Coronary artery (tissue), 2 donors: ENCODE measurements around the gene SLC12A7.

Experiments used
- DNase-seq: peaks from one replicate; pipeline ENCODE4 v3.0.0-alpha.2; 2017; ENCODE audit warnings: low spot score
- H3K27ac ChIP-seq, 2 donors: fragments of 200-600 bp; sonication (generic); one replicate each; pipeline ENCODE4 v1.5.1; 2016 to 2019
- H3K4me3 ChIP-seq: fragments of 200-600 bp; sonication (generic); 2 replicates; pipeline ENCODE4 v1.5.1; 2016; ENCODE audit warnings: mild to moderate bottlenecking, moderate library complexity
- TF ChIP-seq, protein P1 (sequence below): fragments of 200-600 bp; sonication (generic); IDR thresholded peaks from one replicate; pipeline ENCODE4 v1.5.1; 2019; ENCODE audit warnings: antibody characterized with exemption

Gene SLC12A7

GRCh38 chr5:1112596-1113331 is 901 bp upstream of the SLC12A7 start:
- DNase-seq, result no peak
- TF ChIP-seq, protein P1, sequence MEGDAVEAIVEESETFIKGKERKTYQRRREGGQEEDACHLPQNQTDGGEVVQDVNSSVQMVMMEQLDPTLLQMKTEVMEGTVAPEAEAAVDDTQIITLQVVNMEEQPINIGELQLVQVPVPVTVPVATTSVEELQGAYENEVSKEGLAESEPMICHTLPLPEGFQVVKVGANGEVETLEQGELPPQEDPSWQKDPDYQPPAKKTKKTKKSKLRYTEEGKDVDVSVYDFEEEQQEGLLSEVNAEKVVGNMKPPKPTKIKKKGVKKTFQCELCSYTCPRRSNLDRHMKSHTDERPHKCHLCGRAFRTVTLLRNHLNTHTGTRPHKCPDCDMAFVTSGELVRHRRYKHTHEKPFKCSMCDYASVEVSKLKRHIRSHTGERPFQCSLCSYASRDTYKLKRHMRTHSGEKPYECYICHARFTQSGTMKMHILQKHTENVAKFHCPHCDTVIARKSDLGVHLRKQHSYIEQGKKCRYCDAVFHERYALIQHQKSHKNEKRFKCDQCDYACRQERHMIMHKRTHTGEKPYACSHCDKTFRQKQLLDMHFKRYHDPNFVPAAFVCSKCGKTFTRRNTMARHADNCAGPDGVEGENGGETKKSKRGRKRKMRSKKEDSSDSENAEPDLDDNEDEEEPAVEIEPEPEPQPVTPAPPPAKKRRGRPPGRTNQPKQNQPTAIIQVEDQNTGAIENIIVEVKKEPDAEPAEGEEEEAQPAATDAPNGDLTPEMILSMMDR, result no peak
- H3K4me3 ChIP-seq, result no peak overlapping the region
- no peak overlapping the region for H3K27ac ChIP-seq

DNA sequence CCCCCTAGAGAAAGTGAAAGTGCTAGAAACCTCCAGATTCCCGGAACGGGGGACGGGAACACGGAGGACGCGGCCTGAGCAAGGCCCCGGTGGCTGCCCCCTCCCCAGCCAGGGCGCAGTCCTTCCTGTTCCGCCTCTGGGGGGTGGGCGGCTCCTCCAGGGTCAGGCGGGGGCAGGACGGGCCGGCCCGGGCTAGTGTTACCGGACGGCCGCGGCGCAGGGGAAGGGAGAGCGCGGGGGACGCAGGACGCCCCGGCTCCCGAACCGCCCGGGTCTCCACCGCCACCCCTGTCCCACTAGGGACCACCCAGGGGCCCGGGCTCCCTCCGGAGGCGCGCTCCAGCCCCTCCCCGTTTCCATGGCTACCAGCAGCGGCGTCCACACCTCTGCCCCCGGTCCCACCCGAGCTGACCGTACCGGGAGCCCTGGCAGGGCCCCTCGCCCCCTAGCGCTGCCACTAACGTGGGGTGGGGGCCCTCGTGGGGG is 579 bp downstream of the SLC12A7 start:
- TF ChIP-seq, protein P1, result no peak
- no peak for DNase-seq
- Histone ChIP-seq H3K27ac (peak overlapping the region; percentile 72 to 85), H3K4me3 (peak overlapping the region; percentile 83)

DNA sequence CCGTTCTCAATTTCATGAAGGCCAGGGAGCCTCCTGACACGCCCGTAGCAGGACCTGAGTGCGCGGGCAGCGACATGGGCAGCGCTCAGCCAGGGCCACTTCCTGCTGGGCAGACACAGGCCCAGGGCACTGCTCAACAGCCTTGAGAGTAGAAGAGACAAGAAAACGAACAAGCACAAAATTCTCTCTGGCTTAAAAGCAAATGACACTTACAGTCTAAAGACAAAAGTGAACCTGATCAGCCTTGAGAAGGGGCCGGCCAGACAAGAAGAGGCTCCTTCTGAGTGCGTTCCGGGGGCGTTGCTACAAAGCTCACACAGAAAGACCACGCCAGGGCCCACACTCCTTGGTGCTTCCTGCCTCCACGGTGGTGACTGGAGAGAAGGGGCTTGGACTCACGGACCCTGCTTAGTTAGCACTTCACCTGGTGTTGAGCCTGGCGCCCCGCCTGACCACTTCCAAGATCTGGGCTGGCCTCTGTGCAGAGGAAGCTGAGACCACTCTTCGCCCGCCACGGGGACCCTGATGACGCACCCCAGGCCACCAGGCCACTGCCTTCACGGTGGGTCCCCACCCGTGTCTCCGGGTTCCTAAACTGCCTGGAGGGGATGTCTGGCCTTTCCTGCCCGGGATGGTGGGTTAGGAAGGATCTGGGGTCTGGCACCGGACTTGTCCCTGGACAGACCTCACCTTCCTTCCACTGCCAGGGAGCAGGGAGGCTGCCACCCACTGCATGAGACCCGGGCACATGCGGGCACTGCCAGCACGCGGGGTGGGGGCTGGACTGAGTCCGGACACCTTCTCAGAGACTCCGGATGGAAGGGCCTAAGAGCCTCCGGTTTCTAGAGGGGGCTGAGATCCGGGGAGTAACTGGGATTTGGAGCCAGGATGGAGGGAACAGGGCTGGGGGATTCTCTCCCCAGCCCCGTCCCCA is 1.3 kb downstream of the SLC12A7 start:
- peak overlapping the region; percentile 72 to 85 for H3K27ac ChIP-seq
- peak overlapping the region; percentile 83 for H3K4me3 ChIP-seq
- TF ChIP-seq, protein P1, result no peak
- DNase-seq, result no peak

DNA sequence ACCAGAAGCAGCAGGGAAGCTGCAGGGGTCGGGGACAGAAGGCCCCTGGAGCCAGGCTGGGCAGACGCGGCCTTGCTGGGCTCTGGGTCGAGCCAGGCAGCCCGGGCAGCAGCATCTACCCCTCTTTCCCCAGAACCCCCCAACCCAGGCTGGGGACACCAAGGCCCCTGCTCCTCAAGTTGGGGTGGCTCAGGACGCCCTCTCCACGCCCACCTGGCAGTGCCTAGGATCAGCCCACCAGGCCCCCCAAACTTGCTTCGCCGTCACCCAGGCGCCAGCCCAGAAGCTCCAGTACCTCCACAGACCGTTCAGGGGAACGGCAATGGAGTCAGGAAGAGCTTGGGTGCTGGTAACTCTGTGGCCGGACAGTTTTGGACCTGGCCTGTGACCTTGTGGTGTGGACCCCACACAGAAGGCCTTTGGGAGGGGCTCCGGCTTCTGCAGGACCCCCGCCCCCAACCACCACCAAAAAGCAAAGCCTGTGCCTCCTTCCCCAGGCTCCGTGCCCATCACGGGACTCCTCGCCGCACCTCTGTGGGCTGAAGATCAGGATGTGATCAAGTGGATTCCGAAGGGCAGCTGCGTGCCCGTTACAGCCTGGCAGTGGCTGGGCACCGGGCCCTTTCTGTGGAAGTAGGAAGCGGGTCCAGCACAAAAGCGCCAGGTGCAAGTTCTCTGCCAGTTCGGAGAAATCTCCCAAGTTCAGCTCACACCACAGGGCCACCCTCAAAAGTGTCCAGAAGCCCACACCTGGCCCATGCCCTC is 2.1 kb downstream of the SLC12A7 start:
- Histone ChIP-seq H3K4me3 (peak overlapping the region; percentile 83), H3K27ac (peak overlapping the region in 1 of 2 donors; percentile 85)
- TF ChIP-seq, protein P1, result no peak
- no peak for DNase-seq

GRCh38 chr5:1108865-1109174 is 3.0 kb downstream of the SLC12A7 start:
- Histone ChIP-seq H3K27ac (peak overlapping the region in 1 of 2 donors; percentile 85), H3K4me3 (peak overlapping the region; percentile 44)
- DNase-seq, result no peak
- TF ChIP-seq, protein P1, result no peak

DNA sequence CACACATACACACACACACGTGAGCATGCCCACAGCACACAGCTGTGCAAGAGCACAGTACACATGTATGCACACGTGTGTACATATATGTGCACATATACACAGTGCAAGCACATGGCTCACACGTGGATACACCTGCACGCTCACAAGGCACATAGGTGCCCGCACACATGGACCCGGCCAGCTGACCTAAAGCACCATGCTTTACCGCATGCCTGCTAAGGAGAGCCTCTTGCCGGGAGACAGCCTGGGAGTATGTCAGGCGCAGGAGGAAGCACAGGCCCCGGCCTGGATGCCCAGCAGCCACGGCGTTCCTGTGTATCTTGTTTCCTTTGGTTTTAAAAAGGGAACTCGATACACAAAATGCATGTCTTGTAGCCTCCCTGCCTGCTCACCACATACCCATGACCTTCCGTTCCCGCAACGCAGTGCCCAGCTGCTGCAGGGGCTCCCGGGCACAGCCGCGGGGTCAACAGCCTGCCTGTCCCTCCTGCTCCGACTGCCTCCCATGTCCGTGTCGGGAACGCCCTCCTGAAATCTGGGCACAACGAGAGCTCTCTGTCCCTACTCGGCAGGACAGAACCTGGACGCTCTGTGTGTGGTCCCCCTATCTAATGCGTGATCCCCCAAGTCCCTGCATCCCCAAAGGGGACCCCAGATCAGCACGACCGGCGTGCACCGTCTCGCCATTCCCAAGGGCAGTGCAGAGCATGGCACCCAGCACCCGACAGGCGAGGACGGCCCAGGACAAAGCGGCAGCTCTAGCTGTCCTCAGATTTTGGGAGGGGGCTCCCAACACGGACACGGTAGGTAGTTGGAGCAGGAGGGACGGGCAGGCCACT is 3.6 kb downstream of the SLC12A7 start:
- TF ChIP-seq, protein P1, result no peak
- Histone ChIP-seq H3K4me3 (peak overlapping the region; percentile 44), H3K27ac (peak overlapping the region in 1 of 2 donors; percentile 85)
- no peak for DNase-seq
